Activated naive CD4-positive, alpha-beta T cell treated with anti-CD3 and anti-CD28 coated beads, Interleukin-2, amount 50 U/mL, for 16 hours (primary cell): ENCODE results near the gene TRIM74.
A peak's percentile ranks its signal among the peaks of the same experiment; 100 is the strongest.
"Not testable (repeated sequence)": the region's sequence is repeated elsewhere in the genome, so short reads cannot be mapped to it uniquely, and the experiment has no call there.

Source experiments
- DNase-seq: peaks from one replicate; pipeline ENCODE4 v3.0.0-alpha.2; 2020

TRIM74 gene

GRCh38 chr7:72954563-72955198 is 14.6 kb downstream of the TRIM74 start:
- DNase-seq: not testable (repeated sequence)

DNA sequence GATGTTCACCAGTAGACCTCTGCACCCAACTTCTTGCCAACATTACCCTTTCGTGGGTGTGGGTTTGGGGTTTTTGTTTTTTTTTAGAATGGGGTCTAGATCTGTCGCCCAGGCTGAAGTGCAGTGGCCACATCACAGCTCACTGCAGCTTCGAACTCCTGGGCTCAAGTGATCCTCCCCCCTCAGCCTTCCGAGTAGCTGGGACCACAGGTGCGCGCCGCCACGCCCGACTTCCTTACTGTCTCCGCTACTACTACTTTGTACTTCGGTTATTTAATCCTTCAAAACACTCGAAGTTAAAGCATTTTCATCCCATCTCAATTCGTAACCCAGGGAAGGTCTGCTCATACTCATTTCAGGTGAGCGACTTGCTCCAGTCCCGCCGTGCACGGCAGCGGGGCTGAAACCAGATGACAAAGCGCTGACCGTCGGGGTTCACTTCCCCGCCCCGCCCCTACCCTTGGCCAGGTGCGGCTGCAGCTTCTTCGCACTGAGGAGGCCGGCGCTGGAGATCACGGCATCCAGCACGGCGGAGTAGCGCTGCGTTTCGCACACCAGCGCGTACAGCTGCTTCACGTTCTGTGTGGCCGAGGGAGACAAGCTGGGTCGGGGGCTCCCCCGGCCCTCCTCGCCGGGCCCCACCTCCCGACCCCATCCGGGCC is 15.2 kb downstream of the TRIM74 start:
- DNase-seq: not testable (repeated sequence)

GRCh38 chr7:72950432-72950831 is 18.8 kb downstream of the TRIM74 start:
- not testable (repeated sequence) for DNase-seq

GRCh38 chr7:72949686-72950085 is 19.6 kb downstream of the TRIM74 start:
- DNase-seq: not testable (repeated sequence)

DNA sequence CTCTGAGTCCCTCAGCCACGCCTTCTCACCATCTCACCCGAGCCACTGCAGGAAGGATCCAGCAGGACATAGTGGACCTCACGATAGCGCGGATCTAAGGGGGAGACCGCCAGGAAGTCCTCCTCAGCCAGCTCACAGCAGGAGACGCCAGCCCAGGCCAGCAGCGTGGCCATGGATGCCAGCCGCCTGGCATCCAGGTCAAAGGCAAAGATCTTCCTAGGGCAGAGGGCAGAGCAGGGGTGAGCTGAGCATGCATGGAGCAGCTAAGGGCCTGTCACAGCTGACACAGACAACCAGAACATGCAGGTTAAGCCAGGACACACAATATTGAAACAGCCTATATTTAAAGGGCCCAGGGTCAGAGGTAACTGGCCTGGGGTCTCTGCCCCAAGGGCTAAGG is 20.0 kb downstream of the TRIM74 start:
- DNase-seq: not testable (repeated sequence)

GRCh38 chr7:72948714-72949113 is 20.6 kb downstream of the TRIM74 start:
- not testable (repeated sequence) for DNase-seq

DNA sequence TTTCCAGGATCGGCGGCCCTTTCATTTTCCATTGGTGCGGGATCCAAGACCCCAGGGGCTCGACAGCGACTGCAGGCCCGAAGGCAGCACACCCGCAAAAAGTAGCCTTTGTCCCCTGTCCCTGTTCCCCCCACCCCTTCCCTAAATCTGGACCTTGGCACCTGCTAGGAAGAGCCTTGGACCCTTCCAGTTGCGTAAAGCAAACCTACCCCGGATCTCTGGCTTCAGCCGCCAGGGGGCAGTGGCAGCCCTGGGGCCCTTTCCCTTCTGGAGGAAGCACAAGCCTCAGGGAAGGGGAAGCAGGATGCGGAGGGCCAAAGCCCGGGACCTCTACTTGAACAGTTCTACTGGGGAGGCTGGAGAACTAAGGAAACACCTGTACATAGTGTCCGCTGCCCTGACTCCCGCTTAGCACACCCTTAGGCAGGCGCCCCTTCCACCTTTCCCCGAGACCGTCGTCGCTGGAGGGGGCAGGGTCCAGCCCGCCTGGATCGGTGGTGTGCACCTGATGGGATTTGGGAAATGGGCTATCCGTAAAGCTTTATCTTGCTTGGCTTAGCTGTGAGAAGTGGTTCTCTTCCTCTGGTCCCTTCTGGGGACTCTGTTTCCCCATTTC is 23.0 kb downstream of the TRIM74 start:
- not testable (repeated sequence) for DNase-seq

DNA sequence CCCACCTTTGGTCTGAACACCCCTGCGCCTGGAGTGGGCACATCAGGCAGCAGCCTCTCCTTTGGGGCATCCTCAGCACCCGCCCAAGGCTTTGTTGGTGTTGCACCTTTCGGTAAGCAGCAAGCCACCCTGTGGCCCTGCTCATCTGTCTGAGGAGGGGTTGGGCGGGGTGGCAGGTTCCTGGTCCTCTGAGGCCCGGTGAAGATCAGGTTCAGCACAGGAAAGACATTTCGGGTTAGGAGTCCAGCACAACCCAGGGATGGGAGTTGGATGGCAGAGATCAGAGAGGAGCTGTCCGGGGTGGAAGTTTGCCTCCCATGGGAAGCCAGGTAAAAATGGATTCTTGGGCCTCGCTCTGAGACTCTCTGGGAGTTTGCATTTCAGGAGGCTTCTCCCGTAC is 23.7 kb downstream of the TRIM74 start:
- DNase-seq: not testable (repeated sequence)

DNA sequence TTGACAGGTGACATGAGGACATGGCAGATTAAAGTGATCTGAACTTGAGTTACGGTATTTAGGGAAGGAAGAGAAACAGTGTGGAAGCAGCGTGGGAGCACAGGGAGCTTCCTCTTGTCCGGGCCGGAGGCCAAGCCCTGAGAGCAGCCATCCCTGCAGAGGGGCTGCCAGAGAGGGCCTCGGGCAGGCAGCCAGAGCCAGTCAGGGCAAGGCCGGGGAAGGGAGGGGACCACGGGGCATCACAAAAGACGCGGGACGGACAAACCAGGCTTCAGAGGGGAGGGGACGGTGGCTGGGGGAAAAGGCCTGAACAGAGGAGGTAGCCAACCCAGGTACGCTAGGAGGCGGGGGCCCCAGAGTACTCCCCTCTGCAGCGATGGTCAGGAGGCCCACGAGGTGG is 24.3 kb downstream of the TRIM74 start:
- DNase-seq: not testable (repeated sequence)

DNA sequence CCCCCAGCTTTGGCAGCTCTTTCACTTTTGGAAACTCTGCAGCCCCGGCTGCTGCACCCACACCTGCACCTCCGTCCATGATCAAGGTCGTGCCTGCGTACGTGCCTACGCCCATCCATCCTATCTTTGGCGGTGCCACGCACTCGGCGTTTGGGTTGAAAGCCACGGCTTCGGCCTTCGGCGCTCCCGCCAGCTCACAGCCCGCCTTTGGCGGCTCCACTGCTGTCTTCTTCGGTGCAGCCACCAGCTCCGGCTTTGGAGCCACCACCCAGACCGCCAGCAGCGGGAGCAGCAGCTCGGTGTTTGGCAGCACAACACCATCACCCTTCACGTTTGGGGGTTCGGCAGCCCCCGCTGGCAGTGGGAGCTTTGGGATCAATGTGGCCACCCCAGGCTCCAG is 26.3 kb downstream of the TRIM74 start:
- not testable (repeated sequence) for DNase-seq

DNA sequence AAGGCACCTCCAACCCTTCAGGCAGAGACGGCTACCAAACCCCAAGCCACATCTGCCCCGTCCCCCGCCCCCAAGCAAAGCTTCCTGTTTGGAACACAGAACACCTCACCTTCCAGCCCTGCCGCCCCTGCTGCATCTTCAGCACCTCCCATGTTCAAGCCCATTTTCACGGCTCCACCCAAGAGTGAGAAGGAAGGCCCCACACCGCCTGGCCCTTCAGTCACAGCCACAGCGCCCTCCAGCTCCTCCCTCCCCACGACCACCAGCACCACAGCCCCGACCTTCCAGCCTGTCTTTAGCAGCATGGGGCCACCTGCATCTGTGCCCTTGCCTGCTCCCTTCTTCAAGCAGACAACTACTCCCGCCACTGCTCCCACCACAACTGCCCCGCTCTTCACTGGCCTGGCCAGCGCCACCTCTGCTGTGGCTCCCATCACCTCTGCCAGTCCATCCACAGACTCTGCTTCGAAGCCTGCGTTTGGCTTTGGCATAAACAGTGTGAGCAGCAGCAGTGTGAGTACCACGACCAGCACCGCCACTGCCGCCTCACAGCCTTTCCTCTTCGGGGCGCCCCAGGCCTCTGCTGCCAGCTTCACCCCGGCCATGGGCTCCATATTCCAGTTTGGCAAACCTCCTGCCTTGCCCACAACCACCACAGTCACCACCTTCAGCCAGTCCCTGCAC is 27.1 kb downstream of the TRIM74 start:
- not testable (repeated sequence) for DNase-seq

DNA sequence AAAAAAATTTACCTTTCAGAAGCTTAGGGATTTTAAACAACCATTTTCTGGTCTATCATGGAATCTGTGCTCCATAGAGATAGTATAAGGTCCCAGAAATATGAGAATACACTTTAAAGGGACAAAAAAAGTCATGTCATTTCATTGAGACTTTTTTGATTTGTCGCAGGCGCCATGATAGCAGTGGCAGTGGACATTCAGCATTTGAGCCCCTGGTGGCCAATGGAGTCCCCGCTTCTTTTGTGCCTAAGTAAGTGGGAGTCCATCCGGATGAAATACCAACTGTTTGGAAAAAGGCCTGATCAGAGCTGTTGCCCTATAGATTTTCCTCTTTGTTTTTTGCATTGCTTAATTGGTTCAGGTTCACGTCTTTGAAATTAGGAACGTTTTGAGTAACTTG is 41.0 kb downstream of the TRIM74 start:
- DNase-seq: not testable (repeated sequence)

- not testable (repeated sequence) for DNase-seq
These were observed 41.5 kb downstream of the TRIM74 start for GRCh38 chr7:72927791-72928190.

DNA sequence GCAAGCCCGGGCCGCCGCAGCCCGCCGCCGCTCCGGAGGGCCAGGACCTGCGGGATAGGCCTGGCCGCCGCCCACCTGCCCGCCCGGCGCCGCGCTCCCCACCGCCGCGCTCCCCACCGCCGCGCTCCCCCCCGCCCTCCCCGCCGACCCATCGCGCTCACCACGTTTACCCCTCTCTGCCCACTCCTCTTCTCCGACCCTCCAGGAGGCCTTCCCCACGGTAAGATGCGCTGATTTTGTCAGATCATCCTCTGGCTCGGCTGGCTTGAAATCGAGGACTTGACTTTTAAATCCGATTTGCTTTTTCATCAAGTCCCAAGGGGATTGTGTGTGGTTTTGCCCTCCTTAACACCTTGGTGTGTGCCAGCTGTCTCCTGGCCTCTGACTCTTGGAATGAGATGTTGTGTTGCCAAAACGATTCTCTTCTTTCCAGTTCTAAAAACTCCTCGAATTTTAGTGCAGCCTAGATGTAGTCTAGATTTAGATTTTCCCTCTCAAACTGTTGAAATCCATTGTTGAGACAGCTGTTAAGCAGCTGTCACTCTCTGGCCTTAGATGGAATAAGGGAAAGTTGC is 43.6 kb downstream of the TRIM74 start:
- no peak for DNase-seq

DNA sequence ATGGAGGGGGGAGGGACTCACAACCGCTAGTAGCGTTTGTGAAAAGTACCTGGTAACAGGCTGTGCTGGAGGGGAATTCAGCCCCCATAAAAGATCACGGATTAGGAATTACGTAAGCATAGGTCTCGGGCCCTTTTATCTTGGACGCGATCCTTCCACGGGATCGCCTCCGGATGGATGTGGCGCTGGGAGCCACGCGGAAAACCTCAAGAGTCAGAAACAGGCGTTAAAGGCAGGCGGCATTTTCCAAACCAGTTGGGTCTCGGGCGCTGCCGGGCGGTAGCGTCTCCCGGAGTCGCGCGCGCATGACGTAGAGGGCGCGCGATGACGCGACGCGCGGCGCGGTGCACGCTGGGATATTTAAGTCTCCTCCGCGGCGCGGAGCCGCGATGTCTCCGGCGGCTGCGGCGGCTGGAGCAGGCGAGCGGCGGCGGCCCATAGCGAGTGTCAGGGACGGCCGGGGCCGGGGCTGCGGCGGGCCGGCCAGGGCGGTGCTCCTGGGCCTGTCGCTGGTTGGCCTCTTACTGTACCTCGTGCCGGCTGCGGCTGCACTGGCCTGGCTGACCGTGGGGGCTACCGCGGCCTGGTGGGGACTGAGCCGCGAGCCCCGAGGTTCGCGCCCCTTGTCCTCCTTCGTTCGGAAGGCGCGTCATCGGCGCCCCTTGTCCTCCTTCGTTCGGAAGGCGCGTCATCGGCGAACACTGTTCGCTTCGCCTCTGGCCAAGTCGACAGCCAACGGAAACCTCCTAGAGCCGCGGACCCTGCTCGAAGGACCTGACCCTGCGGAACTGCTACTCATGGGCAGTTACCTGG is 44.3 kb downstream of the TRIM74 start, which contains the start of gene POM121:
Gene POM121 (plus strand): TSS at position 363 of the 813 bp plus-strand sequence. CDS start 27 bp downstream, at position 390.
- DNase-seq: peak; percentile 85

DNA sequence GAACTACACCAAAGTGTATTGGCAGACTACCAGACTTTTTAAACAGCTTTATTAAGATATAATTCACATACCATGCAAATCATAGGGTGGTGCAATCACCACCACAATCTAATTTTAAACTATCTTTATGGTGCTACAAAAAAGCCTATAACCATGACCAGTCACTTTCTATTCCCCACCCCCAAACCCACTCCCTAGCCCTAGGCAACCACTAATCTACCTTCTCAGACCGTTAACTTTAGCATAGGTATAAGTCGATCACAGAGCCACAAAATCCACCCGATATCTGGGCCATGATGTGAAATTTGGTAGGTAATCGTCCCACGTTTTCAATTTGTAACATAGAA is 44.9 kb downstream of the TRIM74 start:
- no peak for DNase-seq

- DNase-seq: no peak
These were observed 50.0 kb downstream of the TRIM74 start for GRCh38 chr7:72919256-72919775.

- peak; percentile 66 for DNase-seq
These were observed 54.3 kb downstream of the TRIM74 start for GRCh38 chr7:72914756-72915525.

DNA sequence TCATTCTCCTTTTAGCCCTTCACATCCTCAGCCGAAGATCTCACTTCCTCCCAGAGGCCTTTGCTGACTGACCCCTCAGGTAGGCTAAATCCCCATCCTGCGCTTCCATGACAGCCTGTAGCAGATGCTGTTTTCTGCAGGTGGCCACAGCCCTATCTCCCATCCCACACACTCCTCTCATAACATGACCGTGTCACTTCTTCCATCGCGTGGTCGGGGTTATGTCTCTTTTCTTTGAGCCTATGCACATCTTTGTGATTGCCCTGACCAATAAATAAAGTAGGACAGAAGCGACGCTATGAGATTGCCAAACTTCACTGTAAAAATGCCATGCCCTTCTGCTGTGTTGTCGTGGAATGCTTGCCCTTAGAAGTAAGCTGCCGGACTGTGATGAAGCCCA is 55.5 kb downstream of the TRIM74 start:
- not testable (repeated sequence) for DNase-seq

DNA sequence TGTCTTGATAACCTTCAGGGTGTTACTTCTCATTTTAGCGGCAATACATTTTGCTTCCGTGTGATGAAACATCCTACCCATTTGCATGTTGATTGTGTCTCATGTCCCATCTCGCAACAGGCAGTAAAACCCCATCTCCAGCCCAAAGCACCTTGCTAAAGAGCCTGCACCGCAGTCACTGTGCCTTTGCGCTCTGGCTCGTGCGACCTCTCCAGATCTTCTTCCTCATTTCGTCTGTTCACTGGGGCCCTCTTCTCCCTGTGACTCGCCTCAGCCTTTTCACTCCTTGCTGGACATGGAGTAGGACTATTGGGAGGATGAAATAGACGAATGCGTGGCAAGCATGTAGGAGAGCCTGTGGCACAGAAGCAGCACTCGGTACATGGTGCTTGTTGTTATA is 57.9 kb downstream of the TRIM74 start:
- DNase-seq: not testable (repeated sequence)
